HCT116 (cell line): ENCODE results near the gene RIPOR1. TPM values are rescaled to one million over a fixed set of nuclear protein-coding genes. Genes with fewer than 3 reads are reported as not detected.

Source experiments
- ATAC-seq: fragments of 200-7000 bp; cut with Tn5 transposase; 2 replicates; pipeline ENCODE4 v1.9.1; 2020; ENCODE audit warnings: mild to moderate bottlenecking, moderate library complexity
- Bru-seq: library from RNA; stranded (reverse); fragments of 400-500 nt; gene quantifications from one replicate; lab custom pipeline; 2021; lab: Mats Ljungman, UMichigan
- BruChase-seq, 2 experiments: library from RNA; stranded (reverse); fragments of 400-500 nt; gene quantifications; one replicate each; lab custom pipeline; 2021; lab: Mats Ljungman, UMichigan
- BruUV-seq: library from RNA; stranded (reverse); fragments of 400-500 nt; replicated peaks from 2 replicates; lab custom pipeline; 2021; lab: Mats Ljungman, UMichigan
- CTCF ChIA-PET: fragments of 300-600 bp; sonication (Branson Sonifier 250); formaldehyde crosslinking; loops from one replicate; lab custom pipeline; 2021; ENCODE audit warnings: antibody characterized with exemption; lab: Charles Lee
- POLR2A ChIA-PET: fragments of 300-600, 350-600 bp; sonication (Branson Sonifier 250); formaldehyde crosslinking; loops from one replicate; lab custom pipeline; 2021; ENCODE audit warnings: antibody characterized with exemption; lab: Charles Lee
- RAD21 ChIA-PET, 2 experiments: fragments of 300-600 bp; sonication (Branson Sonifier 250); formaldehyde crosslinking; loops; one replicate each; lab custom pipeline; 2023; ENCODE audit warnings: low total read pairs in 2 of 2; ENCODE audit not compliant: uncharacterized antibody in 2 of 2, unreplicated experiment in 2 of 2, low non-redundant PET in 1 of 2; lab: Charles Lee
- DNase-seq: peaks from one replicate; pipeline ENCODE4 v3.0.0-alpha.2; 2010; ENCODE audit warnings: low read depth, low spot score
- H2AFZ ChIP-seq: fragments of 200-600 bp; shearing (Covaris generic), sonication (generic); 2 replicates; pipeline ENCODE4 v1.6.1; 2017; ENCODE audit warnings: low read depth, mixed run types, mixed read lengths, antibody characterized with exemption, low read length; ENCODE audit not compliant: poor library complexity, severe bottlenecking
- H3K27ac ChIP-seq: 2 replicates; pipeline ENCODE4 v1.5.1; 2012; ENCODE audit warnings: low read depth, low read length
- H3K27me3 ChIP-seq: fragments of 200-600 bp; sonication (generic); 2 replicates; pipeline ENCODE4 v1.6.1; 2016; ENCODE audit warnings: mixed run types, low read length, mixed read lengths; ENCODE audit not compliant: insufficient read depth
- H3K36me3 ChIP-seq, 2 experiments: fragments of 200-500 bp in 1 of 2; fragments of 200-600 bp in 1 of 2; sonication (Bioruptor generic) in 1 of 2; sonication (generic) in 1 of 2; 2 replicates each; pipeline versions ENCODE4 v1.5.1 to v1.6.1; 2014 to 2016; ENCODE audit warnings: low read length in 2 of 2, inconsistent platforms in 1 of 2, mixed read lengths in 1 of 2, mixed run types in 1 of 2; ENCODE audit not compliant: insufficient read depth in 2 of 2, control insufficient read depth in 1 of 2
- H3K4me1 ChIP-seq, 2 experiments: fragments of 200-600 bp in 1 of 2; sonication (generic) in 1 of 2; 2 replicates each; pipeline versions ENCODE4 v1.5.1 to v1.6.1; 2012 to 2017; ENCODE audit warnings: low read length in 2 of 2, inconsistent platforms in 1 of 2, mild to moderate bottlenecking in 1 of 2, mixed read lengths in 1 of 2, mixed run types in 1 of 2, moderate library complexity in 1 of 2; ENCODE audit not compliant: insufficient read depth in 2 of 2, control insufficient read depth in 1 of 2
- H3K4me2 ChIP-seq: fragments of 200-600 bp; sonication (generic); 2 replicates; pipeline ENCODE4 v1.6.1; 2017; ENCODE audit warnings: mixed run types, low read length, mixed read lengths
- H3K4me3 ChIP-seq, 2 experiments: fragments of 200-600 bp in 1 of 2; sonication (generic) in 1 of 2; replicated peaks in 1 of 2; 2 replicates each; pipeline ENCODE4 v1.5.1; 2011 to 2016; ENCODE audit warnings: low read length in 2 of 2, control low read depth in 1 of 2, low read depth in 1 of 2, mild to moderate bottlenecking in 1 of 2, mixed read lengths in 1 of 2, mixed run types in 1 of 2
- H3K79me2 ChIP-seq: fragments of 200-600 bp; sonication (generic); 2 replicates; pipeline ENCODE4 v1.6.1; 2017; ENCODE audit warnings: mild to moderate bottlenecking, mixed run types, low read length, moderate library complexity, mixed read lengths; ENCODE audit not compliant: insufficient read depth
- H3K9ac ChIP-seq: fragments of 200-600 bp; sonication (generic); 2 replicates; pipeline ENCODE4 v1.6.1; 2016; ENCODE audit warnings: low read length, mixed read lengths
- H3K9me2 ChIP-seq: fragments of 200-600 bp; sonication (generic), shearing (Covaris generic); 2 replicates; pipeline ENCODE4 v1.6.1; 2017; ENCODE audit warnings: mixed run types, mild to moderate bottlenecking, moderate library complexity; ENCODE audit not compliant: insufficient read depth
- H3K9me3 ChIP-seq, 2 experiments: fragments of 200-500 bp in 1 of 2; fragments of 200-600 bp in 1 of 2; sonication (Bioruptor generic) in 1 of 2; sonication (generic) in 1 of 2; 2 replicates each; pipeline ENCODE4 v1.6.1; 2014 to 2017; ENCODE audit warnings: low read length in 2 of 2, mixed read lengths in 2 of 2, inconsistent platforms in 1 of 2, low read depth in 1 of 2, mild to moderate bottlenecking in 1 of 2, mixed run types in 1 of 2, moderate library complexity in 1 of 2; ENCODE audit not compliant: control insufficient read depth in 1 of 2, insufficient read depth in 1 of 2
- H4K20me1 ChIP-seq: fragments of 200-600 bp; sonication (generic), shearing (Covaris generic); 2 replicates; pipeline ENCODE4 v1.6.1; 2017; ENCODE audit warnings: mixed run types, mild to moderate bottlenecking, moderate library complexity; ENCODE audit not compliant: insufficient read depth
- CTCF ChIP-seq, 3 experiments: fragments of 200-600 bp in 1 of 3; sonication (generic) in 1 of 3; IDR thresholded peaks in 2 of 3; conservative IDR thresholded peaks in 1 of 3; 2 replicates each; pipeline ENCODE4 v1.5.1; 2012 to 2017; ENCODE audit warnings: low read depth in 2 of 3, low read length in 2 of 3, antibody characterized with exemption in 1 of 3, borderline replicate concordance in 1 of 3, control low read depth in 1 of 3, mild to moderate bottlenecking in 1 of 3, mixed read lengths in 1 of 3, mixed run types in 1 of 3, moderate library complexity in 1 of 3; ENCODE audit not compliant: insufficient read depth in 1 of 3
- REST ChIP-seq: IDR thresholded peaks from 2 replicates; pipeline ENCODE4 v1.6.1; 2012; ENCODE audit warnings: low read depth
- intact Hi-C: fragments of 100-400 bp; cut with micrococcal nuclease; formaldehyde crosslinking; loops from 2 replicates; pipeline ENCODE4 v1.10.0; 2022
- long read RNA-seq: library from polyadenylated mRNA; unstranded; transcript quantifications from one replicate; pipeline ENCODE4 v2.0.0, GENCODE V29; 2021; ENCODE audit not compliant: unreplicated experiment
- polyA plus RNA-seq: library from polyadenylated mRNA; unstranded; fragments of >200 nt; gene quantifications from 2 replicates; pipeline ENCODE4 v1.2.1, GENCODE V29; 2012; ENCODE audit warnings: missing spikeins
- total RNA-seq: library from RNA; stranded (reverse); gene quantifications from one replicate; pipeline ENCODE4 v1.2.1, GENCODE V29; 2021; ENCODE audit not compliant: unreplicated experiment

Gene RIPOR1
- total RNA-seq (60.0 TPM), Bru-seq, nascent RNA (percentile 60 among the genes with signal in this experiment), BruChase-seq, experiment 1, labeled RNA remaining after a 6-hour chase (percentile 84 among the genes with signal in this experiment), BruChase-seq, experiment 2, labeled RNA remaining after a 2-hour chase (percentile 77 among the genes with signal in this experiment)
- polyA plus RNA-seq = 34.2 and 34.4 TPM in 2 replicates
- long read RNA-seq, partial matches to known transcripts = 15 of 18 reads
- long read RNA-seq, other reads (novel, unspliced or antisense) = 3 of 18 reads

- POLR2A ChIA-PET = no interaction called here
- ATAC-seq = peak; percentile 79
- H3K9me3 ChIP-seq = no peaks in the 10 kb centered on the region
- H3K4me2 ChIP-seq = peak within 1 kb of the TSS; percentile 99
- peak within 1 kb of the TSS; percentile 90 for H3K27ac ChIP-seq
- RAD21 ChIA-PET = no interaction called here
- H3K27me3 ChIP-seq = no peaks in the 10 kb centered on the region
- intact Hi-C loops = loop anchor here (10.0 kb wide), 3 partner anchors 276 to 706 kb away; partner anchors contain the start of genes CTRL, ESRP2, PSMB10 and RANBP10
- H2AFZ ChIP-seq = peak within 1 kb of the TSS; percentile 89
- peak within 1 kb of the TSS; percentile 88 for H3K9ac ChIP-seq
- no peaks in the 10 kb centered on the region for H3K9me2 ChIP-seq
- H3K4me3 ChIP-seq = peak within 1 kb of the TSS; percentile 77 to 91
- H3K79me2 ChIP-seq = peaks cover 30% of the 10 kb centered on the region
- TF ChIP-seq CTCF (IDR thresholded peaks at IDR 0.05 in 2 of 3, conservative IDR thresholded peaks at IDR 0.05 in 1 of 3; ENCODE audit: borderline replicate concordance in 1 of 3, insufficient read depth in 1 of 3, low read depth in 2 of 3, low read length in 2 of 3) (0 out of 6 replicates have a peak, but pooled peaks of 1 of the 3 experiments have one; percentile 2), REST (no peak)
- CTCF ChIA-PET = interaction anchor here (1.2 to 1.3 kb wide), 2 partner anchors 19 to 34 kb away, joined by 3 to 5 read pairs; no protein-coding TSS in a partner anchor
- H3K4me1 ChIP-seq = peaks cover 17 to 58% of the 10 kb centered on the region in 2 experiments
- H3K36me3 ChIP-seq = no peaks in the 10 kb centered on the region
- H4K20me1 ChIP-seq = no peaks in the 10 kb centered on the region
- no TSS peak for BruUV-seq
- DNase-seq = no peak
Observed at GRCh38 chr16:67528222-67528869, at the start of gene RIPOR1. Gene RIPOR1 (plus strand): TSS chr16:67528829. CDS start chr16:67538447, 9,618 bp downstream.
